HCT116 (cell line): ENCODE data around the gene TLX1. TPM values are rescaled to one million over a fixed set of nuclear protein-coding genes. Genes with fewer than 3 reads are reported as not detected.

Experiments used
- ATAC-seq: fragments of 200-7000 bp; cut with Tn5 transposase; 2 replicates; pipeline ENCODE4 v1.9.1; 2020; ENCODE audit warnings: mild to moderate bottlenecking, moderate library complexity
- BruUV-seq: library from RNA; stranded (reverse); fragments of 400-500 nt; replicated peaks from 2 replicates; lab custom pipeline; 2021; lab: Mats Ljungman, UMichigan
- CTCF ChIA-PET: fragments of 300-600 bp; sonication (Branson Sonifier 250); formaldehyde crosslinking; loops from one replicate; lab custom pipeline; 2021; ENCODE audit warnings: antibody characterized with exemption; lab: Charles Lee
- POLR2A ChIA-PET: fragments of 300-600, 350-600 bp; sonication (Branson Sonifier 250); formaldehyde crosslinking; loops from one replicate; lab custom pipeline; 2021; ENCODE audit warnings: antibody characterized with exemption; lab: Charles Lee
- RAD21 ChIA-PET, 2 experiments: fragments of 300-600 bp; sonication (Branson Sonifier 250); formaldehyde crosslinking; loops; one replicate each; lab custom pipeline; 2023; ENCODE audit warnings: low total read pairs in 2 of 2; ENCODE audit not compliant: uncharacterized antibody in 2 of 2, unreplicated experiment in 2 of 2, low non-redundant PET in 1 of 2; lab: Charles Lee
- DNase-seq: peaks from one replicate; pipeline ENCODE4 v3.0.0-alpha.2; 2010; ENCODE audit warnings: low read depth, low spot score
- H2AFZ ChIP-seq: fragments of 200-600 bp; shearing (Covaris generic), sonication (generic); 2 replicates; pipeline ENCODE4 v1.6.1; 2017; ENCODE audit warnings: low read depth, mixed run types, mixed read lengths, antibody characterized with exemption, low read length; ENCODE audit not compliant: poor library complexity, severe bottlenecking
- H3K27ac ChIP-seq: 2 replicates; pipeline ENCODE4 v1.5.1; 2012; ENCODE audit warnings: low read depth, low read length
- H3K27me3 ChIP-seq: fragments of 200-600 bp; sonication (generic); 2 replicates; pipeline ENCODE4 v1.6.1; 2016; ENCODE audit warnings: mixed run types, low read length, mixed read lengths; ENCODE audit not compliant: insufficient read depth
- H3K36me3 ChIP-seq, 2 experiments: fragments of 200-500 bp in 1 of 2; fragments of 200-600 bp in 1 of 2; sonication (Bioruptor generic) in 1 of 2; sonication (generic) in 1 of 2; 2 replicates each; pipeline versions ENCODE4 v1.5.1 to v1.6.1; 2014 to 2016; ENCODE audit warnings: low read length in 2 of 2, inconsistent platforms in 1 of 2, mixed read lengths in 1 of 2, mixed run types in 1 of 2; ENCODE audit not compliant: insufficient read depth in 2 of 2, control insufficient read depth in 1 of 2
- H3K4me1 ChIP-seq, 2 experiments: fragments of 200-600 bp in 1 of 2; sonication (generic) in 1 of 2; 2 replicates each; pipeline versions ENCODE4 v1.5.1 to v1.6.1; 2012 to 2017; ENCODE audit warnings: low read length in 2 of 2, inconsistent platforms in 1 of 2, mild to moderate bottlenecking in 1 of 2, mixed read lengths in 1 of 2, mixed run types in 1 of 2, moderate library complexity in 1 of 2; ENCODE audit not compliant: insufficient read depth in 2 of 2, control insufficient read depth in 1 of 2
- H3K4me2 ChIP-seq: fragments of 200-600 bp; sonication (generic); 2 replicates; pipeline ENCODE4 v1.6.1; 2017; ENCODE audit warnings: mixed run types, low read length, mixed read lengths
- H3K4me3 ChIP-seq, 2 experiments: fragments of 200-600 bp in 1 of 2; sonication (generic) in 1 of 2; replicated peaks in 1 of 2; 2 replicates each; pipeline ENCODE4 v1.5.1; 2011 to 2016; ENCODE audit warnings: low read length in 2 of 2, control low read depth in 1 of 2, low read depth in 1 of 2, mild to moderate bottlenecking in 1 of 2, mixed read lengths in 1 of 2, mixed run types in 1 of 2
- H3K79me2 ChIP-seq: fragments of 200-600 bp; sonication (generic); 2 replicates; pipeline ENCODE4 v1.6.1; 2017; ENCODE audit warnings: mild to moderate bottlenecking, mixed run types, low read length, moderate library complexity, mixed read lengths; ENCODE audit not compliant: insufficient read depth
- H3K9ac ChIP-seq: fragments of 200-600 bp; sonication (generic); 2 replicates; pipeline ENCODE4 v1.6.1; 2016; ENCODE audit warnings: low read length, mixed read lengths
- H3K9me2 ChIP-seq: fragments of 200-600 bp; sonication (generic), shearing (Covaris generic); 2 replicates; pipeline ENCODE4 v1.6.1; 2017; ENCODE audit warnings: mixed run types, mild to moderate bottlenecking, moderate library complexity; ENCODE audit not compliant: insufficient read depth
- H3K9me3 ChIP-seq, 2 experiments: fragments of 200-500 bp in 1 of 2; fragments of 200-600 bp in 1 of 2; sonication (Bioruptor generic) in 1 of 2; sonication (generic) in 1 of 2; 2 replicates each; pipeline ENCODE4 v1.6.1; 2014 to 2017; ENCODE audit warnings: low read length in 2 of 2, mixed read lengths in 2 of 2, inconsistent platforms in 1 of 2, low read depth in 1 of 2, mild to moderate bottlenecking in 1 of 2, mixed run types in 1 of 2, moderate library complexity in 1 of 2; ENCODE audit not compliant: control insufficient read depth in 1 of 2, insufficient read depth in 1 of 2
- H4K20me1 ChIP-seq: fragments of 200-600 bp; sonication (generic), shearing (Covaris generic); 2 replicates; pipeline ENCODE4 v1.6.1; 2017; ENCODE audit warnings: mixed run types, mild to moderate bottlenecking, moderate library complexity; ENCODE audit not compliant: insufficient read depth
- CBX3 ChIP-seq: IDR thresholded peaks from 2 replicates; pipeline ENCODE4 v1.6.1; 2012; ENCODE audit warnings: low read depth
- CEBPB ChIP-seq: IDR thresholded peaks from 2 replicates; pipeline ENCODE4 v1.6.1; 2012; ENCODE audit warnings: low read depth
- ELF1 ChIP-seq: IDR thresholded peaks from 2 replicates; pipeline ENCODE4 v1.6.1; 2012; ENCODE audit warnings: low read depth, borderline replicate concordance
- EZH2 ChIP-seq: fragments of 200-600 bp; sonication (generic); IDR thresholded peaks from 2 replicates; pipeline ENCODE4 v1.6.1; 2017; ENCODE audit warnings: antibody characterized with exemption, mixed run types
- EZH2phosphoT487 ChIP-seq: fragments of 200-600 bp; IDR thresholded peaks from 2 replicates; pipeline ENCODE4 v1.6.1; 2018; ENCODE audit warnings: antibody characterized with exemption, borderline replicate concordance
- FOSL1 ChIP-seq: IDR thresholded peaks from 2 replicates; pipeline ENCODE4 v1.6.1; 2012; ENCODE audit warnings: low read depth
- JUND ChIP-seq: IDR thresholded peaks from 2 replicates; pipeline ENCODE4 v1.6.1; 2012
- POLR2A ChIP-seq: IDR thresholded peaks from 2 replicates; pipeline ENCODE4 v1.7.0; 2011; ENCODE audit warnings: borderline replicate concordance; ENCODE audit not compliant: insufficient read depth, insufficient read length; ENCODE audit errors: extremely low read depth
- RAD21 ChIP-seq: IDR thresholded peaks from 2 replicates; pipeline ENCODE4 v1.6.1; 2012; ENCODE audit warnings: low read depth, mild to moderate bottlenecking
- SIN3A ChIP-seq: IDR thresholded peaks from 2 replicates; pipeline ENCODE4 v1.6.1; 2012; ENCODE audit warnings: low read depth
- ZFX ChIP-seq: fragments of 450-650 bp; IDR thresholded peaks from 2 replicates; pipeline ENCODE4 v1.6.1; 2017
- ZNF274 ChIP-seq: fragments of 200-500 bp; sonication (Bioruptor generic); IDR thresholded peaks from 2 replicates; pipeline ENCODE4 v1.6.1; 2014; ENCODE audit warnings: mild to moderate bottlenecking, low read depth, low read length, inconsistent platforms
- intact Hi-C: fragments of 100-400 bp; cut with micrococcal nuclease; formaldehyde crosslinking; loops from 2 replicates; pipeline ENCODE4 v1.10.0; 2022
- total RNA-seq: library from RNA; stranded (reverse); gene quantifications from one replicate; pipeline ENCODE4 v1.2.1, GENCODE V29; 2021; ENCODE audit not compliant: unreplicated experiment
- TF ChIP-seq, protein P1 (sequence below): IDR thresholded peaks from 2 replicates; pipeline ENCODE4 v1.6.1; 2012; ENCODE audit warnings: low read depth
- TF ChIP-seq, protein P2 (sequence below): IDR thresholded peaks from 2 replicates; pipeline ENCODE4 v1.6.1; 2012
- TF ChIP-seq, protein P3 (sequence below), 3 experiments: fragments of 200-600 bp in 1 of 3; sonication (generic) in 1 of 3; IDR thresholded peaks in 2 of 3; conservative IDR thresholded peaks in 1 of 3; 2 replicates each; pipeline ENCODE4 v1.5.1; 2012 to 2017; ENCODE audit warnings: low read depth in 2 of 3, low read length in 2 of 3, antibody characterized with exemption in 1 of 3, borderline replicate concordance in 1 of 3, control low read depth in 1 of 3, mild to moderate bottlenecking in 1 of 3, mixed read lengths in 1 of 3, mixed run types in 1 of 3, moderate library complexity in 1 of 3; ENCODE audit not compliant: insufficient read depth in 1 of 3
- TF ChIP-seq, protein P4 (sequence below): IDR thresholded peaks from 2 replicates; pipeline ENCODE4 v1.6.1; 2012

The TLX1 gene
- total RNA-seq, 1 experiment from 2014 or later: not detected

DNA sequence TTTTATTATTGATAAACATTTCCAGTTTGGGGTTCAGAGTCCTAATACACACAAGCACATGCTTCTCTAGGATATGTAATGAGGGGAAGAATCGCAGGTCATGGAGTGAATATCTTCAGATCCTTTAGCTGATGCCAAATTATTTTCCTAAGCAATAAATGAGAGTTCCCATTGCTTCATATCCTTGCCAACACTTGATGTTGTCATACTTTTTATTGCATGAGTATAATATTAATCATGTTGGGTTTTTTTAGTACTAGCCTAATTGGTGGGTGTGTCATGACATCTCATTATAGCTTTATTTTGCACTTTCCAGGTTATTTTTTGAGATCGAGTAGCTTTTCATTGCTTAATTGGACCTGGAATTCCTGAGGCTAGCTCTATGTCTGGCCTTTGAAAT, 35.3 kb downstream of the TLX1 start:
- DNase-seq: no peak
- RAD21 ChIA-PET: interaction anchor here in 1 of 2 experiments (0.5 kb wide), 1 partner anchor 404 kb away, joined by 4 read pairs; no protein-coding TSS in a partner anchor
- no peak overlapping the region for H3K27ac ChIP-seq
- no peak for TF ChIP-seq POLR2A
- TF ChIP-seq, all 23 proteins: peak for 0
- Histone ChIP-seq H3K27me3 (no peaks in the 10 kb centered on the region; the same call in 1 of the 2 replicates), H3K79me2 (no peaks in the 10 kb centered on the region), H3K4me2 (no peak overlapping the region), H4K20me1 (no peaks in the 10 kb centered on the region), H3K9me2 (no peaks in the 10 kb centered on the region), H3K4me3 (no peak overlapping the region), H3K9ac (no peak overlapping the region), H3K36me3 (no peaks in the 10 kb centered on the region), H3K9me3 (no peaks in the 10 kb centered on the region), H3K4me1 (peaks cover 4 to 12% of the 10 kb centered on the region in 2 experiments; a peak in 3 of 4 replicates), H2AFZ (no peak overlapping the region)
- intact Hi-C loops: no loop called here
- POLR2A ChIA-PET: no interaction called here
- CTCF ChIA-PET: interaction anchor here (1.1 kb wide), 1 partner anchor 278 kb away, joined by 3 read pairs; no protein-coding TSS in a partner anchor
- no peak for ATAC-seq
- no TSS peak for BruUV-seq

DNA sequence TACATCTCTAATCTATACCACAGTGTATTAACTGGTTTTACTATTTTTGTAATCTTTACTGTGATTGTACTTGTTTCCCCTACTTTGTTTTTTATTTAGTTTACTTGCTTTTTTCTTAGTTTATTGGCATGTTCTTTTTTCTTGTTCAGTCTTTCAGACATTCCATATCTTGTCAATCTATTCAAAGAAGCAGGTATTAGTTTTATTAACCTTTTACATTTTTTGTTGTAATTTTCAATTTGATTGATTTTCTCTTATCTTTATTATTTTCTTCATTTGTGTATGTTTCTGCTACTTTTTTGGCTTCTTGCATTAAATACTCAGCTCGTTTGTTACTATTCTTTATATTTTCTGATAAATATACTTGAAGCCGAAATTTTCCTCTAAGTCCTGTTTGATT, 41.6 kb downstream of the TLX1 start:
- no peak overlapping the region for H3K4me3 ChIP-seq
- H3K27ac ChIP-seq: no peak overlapping the region
- POLR2A ChIA-PET: no interaction called here
- TF ChIP-seq CEBPB: no peak
- TF ChIP-seq, protein P1, sequence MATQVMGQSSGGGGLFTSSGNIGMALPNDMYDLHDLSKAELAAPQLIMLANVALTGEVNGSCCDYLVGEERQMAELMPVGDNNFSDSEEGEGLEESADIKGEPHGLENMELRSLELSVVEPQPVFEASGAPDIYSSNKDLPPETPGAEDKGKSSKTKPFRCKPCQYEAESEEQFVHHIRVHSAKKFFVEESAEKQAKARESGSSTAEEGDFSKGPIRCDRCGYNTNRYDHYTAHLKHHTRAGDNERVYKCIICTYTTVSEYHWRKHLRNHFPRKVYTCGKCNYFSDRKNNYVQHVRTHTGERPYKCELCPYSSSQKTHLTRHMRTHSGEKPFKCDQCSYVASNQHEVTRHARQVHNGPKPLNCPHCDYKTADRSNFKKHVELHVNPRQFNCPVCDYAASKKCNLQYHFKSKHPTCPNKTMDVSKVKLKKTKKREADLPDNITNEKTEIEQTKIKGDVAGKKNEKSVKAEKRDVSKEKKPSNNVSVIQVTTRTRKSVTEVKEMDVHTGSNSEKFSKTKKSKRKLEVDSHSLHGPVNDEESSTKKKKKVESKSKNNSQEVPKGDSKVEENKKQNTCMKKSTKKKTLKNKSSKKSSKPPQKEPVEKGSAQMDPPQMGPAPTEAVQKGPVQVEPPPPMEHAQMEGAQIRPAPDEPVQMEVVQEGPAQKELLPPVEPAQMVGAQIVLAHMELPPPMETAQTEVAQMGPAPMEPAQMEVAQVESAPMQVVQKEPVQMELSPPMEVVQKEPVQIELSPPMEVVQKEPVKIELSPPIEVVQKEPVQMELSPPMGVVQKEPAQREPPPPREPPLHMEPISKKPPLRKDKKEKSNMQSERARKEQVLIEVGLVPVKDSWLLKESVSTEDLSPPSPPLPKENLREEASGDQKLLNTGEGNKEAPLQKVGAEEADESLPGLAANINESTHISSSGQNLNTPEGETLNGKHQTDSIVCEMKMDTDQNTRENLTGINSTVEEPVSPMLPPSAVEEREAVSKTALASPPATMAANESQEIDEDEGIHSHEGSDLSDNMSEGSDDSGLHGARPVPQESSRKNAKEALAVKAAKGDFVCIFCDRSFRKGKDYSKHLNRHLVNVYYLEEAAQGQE: no peak
- no peak for TF ChIP-seq POLR2A
- TF ChIP-seq, protein P2, sequence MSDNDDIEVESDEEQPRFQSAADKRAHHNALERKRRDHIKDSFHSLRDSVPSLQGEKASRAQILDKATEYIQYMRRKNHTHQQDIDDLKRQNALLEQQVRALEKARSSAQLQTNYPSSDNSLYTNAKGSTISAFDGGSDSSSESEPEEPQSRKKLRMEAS: no peak
- no peak for TF ChIP-seq EZH2
- no peak for TF ChIP-seq FOSL1
- TF ChIP-seq, protein P3, sequence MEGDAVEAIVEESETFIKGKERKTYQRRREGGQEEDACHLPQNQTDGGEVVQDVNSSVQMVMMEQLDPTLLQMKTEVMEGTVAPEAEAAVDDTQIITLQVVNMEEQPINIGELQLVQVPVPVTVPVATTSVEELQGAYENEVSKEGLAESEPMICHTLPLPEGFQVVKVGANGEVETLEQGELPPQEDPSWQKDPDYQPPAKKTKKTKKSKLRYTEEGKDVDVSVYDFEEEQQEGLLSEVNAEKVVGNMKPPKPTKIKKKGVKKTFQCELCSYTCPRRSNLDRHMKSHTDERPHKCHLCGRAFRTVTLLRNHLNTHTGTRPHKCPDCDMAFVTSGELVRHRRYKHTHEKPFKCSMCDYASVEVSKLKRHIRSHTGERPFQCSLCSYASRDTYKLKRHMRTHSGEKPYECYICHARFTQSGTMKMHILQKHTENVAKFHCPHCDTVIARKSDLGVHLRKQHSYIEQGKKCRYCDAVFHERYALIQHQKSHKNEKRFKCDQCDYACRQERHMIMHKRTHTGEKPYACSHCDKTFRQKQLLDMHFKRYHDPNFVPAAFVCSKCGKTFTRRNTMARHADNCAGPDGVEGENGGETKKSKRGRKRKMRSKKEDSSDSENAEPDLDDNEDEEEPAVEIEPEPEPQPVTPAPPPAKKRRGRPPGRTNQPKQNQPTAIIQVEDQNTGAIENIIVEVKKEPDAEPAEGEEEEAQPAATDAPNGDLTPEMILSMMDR (IDR thresholded peaks at IDR 0.05 in 2 of 3, conservative IDR thresholded peaks at IDR 0.05 in 1 of 3; ENCODE audit: borderline replicate concordance in 1 of 3, insufficient read depth in 1 of 3, low read depth in 2 of 3, low read length in 2 of 3): no peak
- TF ChIP-seq, protein P4, sequence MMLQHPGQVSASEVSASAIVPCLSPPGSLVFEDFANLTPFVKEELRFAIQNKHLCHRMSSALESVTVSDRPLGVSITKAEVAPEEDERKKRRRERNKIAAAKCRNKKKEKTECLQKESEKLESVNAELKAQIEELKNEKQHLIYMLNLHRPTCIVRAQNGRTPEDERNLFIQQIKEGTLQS: no peak
- TF ChIP-seq ELF1: no peak
- TF ChIP-seq EZH2phosphoT487: no peak
- TF ChIP-seq ZNF274: no peak
- TF ChIP-seq ZFX: no peak
- no peak for TF ChIP-seq RAD21
- no peak for TF ChIP-seq CBX3
- TF ChIP-seq JUND: no peak
- no peak for TF ChIP-seq SIN3A
- H3K4me2 ChIP-seq: no peak overlapping the region
- H3K27me3 ChIP-seq: no peaks in the 10 kb centered on the region
- intact Hi-C loops: no loop called here
- H3K36me3 ChIP-seq: no peaks in the 10 kb centered on the region
- H3K4me1 ChIP-seq: no peaks in the 10 kb centered on the region
- ATAC-seq (no peak), DNase-seq (no peak)
- H3K9me3 ChIP-seq: peaks cover 4 to 17% of the 10 kb centered on the region in 2 experiments; a peak in 2 of 4 replicates
- no peaks in the 10 kb centered on the region for H3K79me2 ChIP-seq
- no TSS peak for BruUV-seq
- CTCF ChIA-PET: interaction anchor here (2.9 kb wide), 1 partner anchor 11 kb away, joined by 10 read pairs; no protein-coding TSS in a partner anchor
- no peak overlapping the region for H2AFZ ChIP-seq
- H3K9me2 ChIP-seq: no peaks in the 10 kb centered on the region
- H3K9ac ChIP-seq: no peak overlapping the region
- RAD21 ChIA-PET: no interaction called here
- H4K20me1 ChIP-seq: no peaks in the 10 kb centered on the region
